GM06990 (cell line): Measurements from ENCODE around the gene BANF2.

Experiments used
- DNase-seq: peaks from one replicate; pipeline ENCODE4 v3.0.0-alpha.2; 2011; ENCODE audit not compliant: insufficient read length; ENCODE audit errors: extremely low read depth
- H3K27me3 ChIP-seq: replicated peaks from 2 replicates; pipeline ENCODE4 v1.6.0; 2011; ENCODE audit warnings: low read length; ENCODE audit not compliant: control insufficient read depth, insufficient read depth
- H3K36me3 ChIP-seq: 2 replicates; pipeline ENCODE4 v1.5.1; 2011; ENCODE audit warnings: low read length; ENCODE audit not compliant: control insufficient read depth, insufficient read depth
- H3K4me3 ChIP-seq: replicated peaks from 2 replicates; pipeline ENCODE4 v1.5.1; 2011; ENCODE audit warnings: low read depth, mild to moderate bottlenecking, control low read depth, low read length
- CTCF ChIP-seq: IDR thresholded peaks from 2 replicates; pipeline ENCODE4 v1.5.1; 2011; ENCODE audit warnings: low read length, control low read depth, mild to moderate bottlenecking, inconsistent platforms; ENCODE audit not compliant: insufficient read depth, poor library complexity, severe bottlenecking

Gene BANF2

GRCh38 chr20:17735206-17735804, 35.5 kb downstream of the BANF2 start:
- no peak for TF ChIP-seq CTCF
- no peaks in the 10 kb centered on the region for H3K36me3 ChIP-seq
- no peaks in the 10 kb centered on the region for H3K27me3 ChIP-seq
- DNase-seq = no peak
- H3K4me3 ChIP-seq = no peak overlapping the region

GRCh38 chr20:17735959-17736621, 36.3 kb downstream of the BANF2 start:
- TF ChIP-seq CTCF = no peak
- Histone ChIP-seq H3K36me3 (no peaks in the 10 kb centered on the region), H3K27me3 (no peaks in the 10 kb centered on the region), H3K4me3 (no peak overlapping the region)
- no peak for DNase-seq

GRCh38 chr20:17738154-17738553, 38.4 kb downstream of the BANF2 start:
- Histone ChIP-seq H3K36me3 (no peaks in the 10 kb centered on the region), H3K27me3 (no peaks in the 10 kb centered on the region), H3K4me3 (no peak overlapping the region)
- no peak for TF ChIP-seq CTCF
- DNase-seq = no peak

GRCh38 chr20:17741220-17741619, 41.5 kb downstream of the BANF2 start:
- Histone ChIP-seq H3K36me3 (no peaks in the 10 kb centered on the region), H3K27me3 (no peaks in the 10 kb centered on the region), H3K4me3 (no peak overlapping the region)
- no peak for TF ChIP-seq CTCF
- no peak for DNase-seq

- H3K4me3 ChIP-seq = no peak overlapping the region
- no peaks in the 10 kb centered on the region for H3K27me3 ChIP-seq
- no peak for TF ChIP-seq CTCF
- H3K36me3 ChIP-seq = no peaks in the 10 kb centered on the region
- DNase-seq = no peak
These were observed 43.0 kb downstream of the BANF2 start for GRCh38 chr20:17742731-17743130.
